HCT116 (cell line): ENCODE data around the gene CRY2. TPM values are rescaled to one million over a fixed set of nuclear protein-coding genes. Genes with fewer than 3 reads are reported as not detected.

Experiments used
- ATAC-seq: fragments of 200-7000 bp; cut with Tn5 transposase; 2 replicates; pipeline ENCODE4 v1.9.1; 2020; ENCODE audit warnings: mild to moderate bottlenecking, moderate library complexity
- BruUV-seq: library from RNA; stranded (reverse); fragments of 400-500 nt; replicated peaks from 2 replicates; lab custom pipeline; 2021; lab: Mats Ljungman, UMichigan
- CTCF ChIA-PET: fragments of 300-600 bp; sonication (Branson Sonifier 250); formaldehyde crosslinking; loops from one replicate; lab custom pipeline; 2021; ENCODE audit warnings: antibody characterized with exemption; lab: Charles Lee
- POLR2A ChIA-PET: fragments of 300-600, 350-600 bp; sonication (Branson Sonifier 250); formaldehyde crosslinking; loops from one replicate; lab custom pipeline; 2021; ENCODE audit warnings: antibody characterized with exemption; lab: Charles Lee
- RAD21 ChIA-PET, 2 experiments: fragments of 300-600 bp; sonication (Branson Sonifier 250); formaldehyde crosslinking; loops; one replicate each; lab custom pipeline; 2023; ENCODE audit warnings: low total read pairs in 2 of 2; ENCODE audit not compliant: uncharacterized antibody in 2 of 2, unreplicated experiment in 2 of 2, low non-redundant PET in 1 of 2; lab: Charles Lee
- DNase-seq: peaks from one replicate; pipeline ENCODE4 v3.0.0-alpha.2; 2010; ENCODE audit warnings: low read depth, low spot score
- H2AFZ ChIP-seq: fragments of 200-600 bp; shearing (Covaris generic), sonication (generic); 2 replicates; pipeline ENCODE4 v1.6.1; 2017; ENCODE audit warnings: low read depth, mixed run types, mixed read lengths, antibody characterized with exemption, low read length; ENCODE audit not compliant: poor library complexity, severe bottlenecking
- H3K27ac ChIP-seq: 2 replicates; pipeline ENCODE4 v1.5.1; 2012; ENCODE audit warnings: low read depth, low read length
- H3K27me3 ChIP-seq: fragments of 200-600 bp; sonication (generic); 2 replicates; pipeline ENCODE4 v1.6.1; 2016; ENCODE audit warnings: mixed run types, low read length, mixed read lengths; ENCODE audit not compliant: insufficient read depth
- H3K36me3 ChIP-seq, 2 experiments: fragments of 200-500 bp in 1 of 2; fragments of 200-600 bp in 1 of 2; sonication (Bioruptor generic) in 1 of 2; sonication (generic) in 1 of 2; 2 replicates each; pipeline versions ENCODE4 v1.5.1 to v1.6.1; 2014 to 2016; ENCODE audit warnings: low read length in 2 of 2, inconsistent platforms in 1 of 2, mixed read lengths in 1 of 2, mixed run types in 1 of 2; ENCODE audit not compliant: insufficient read depth in 2 of 2, control insufficient read depth in 1 of 2
- H3K4me1 ChIP-seq, 2 experiments: fragments of 200-600 bp in 1 of 2; sonication (generic) in 1 of 2; 2 replicates each; pipeline versions ENCODE4 v1.5.1 to v1.6.1; 2012 to 2017; ENCODE audit warnings: low read length in 2 of 2, inconsistent platforms in 1 of 2, mild to moderate bottlenecking in 1 of 2, mixed read lengths in 1 of 2, mixed run types in 1 of 2, moderate library complexity in 1 of 2; ENCODE audit not compliant: insufficient read depth in 2 of 2, control insufficient read depth in 1 of 2
- H3K4me2 ChIP-seq: fragments of 200-600 bp; sonication (generic); 2 replicates; pipeline ENCODE4 v1.6.1; 2017; ENCODE audit warnings: mixed run types, low read length, mixed read lengths
- H3K4me3 ChIP-seq, 2 experiments: fragments of 200-600 bp in 1 of 2; sonication (generic) in 1 of 2; replicated peaks in 1 of 2; 2 replicates each; pipeline ENCODE4 v1.5.1; 2011 to 2016; ENCODE audit warnings: low read length in 2 of 2, control low read depth in 1 of 2, low read depth in 1 of 2, mild to moderate bottlenecking in 1 of 2, mixed read lengths in 1 of 2, mixed run types in 1 of 2
- H3K79me2 ChIP-seq: fragments of 200-600 bp; sonication (generic); 2 replicates; pipeline ENCODE4 v1.6.1; 2017; ENCODE audit warnings: mild to moderate bottlenecking, mixed run types, low read length, moderate library complexity, mixed read lengths; ENCODE audit not compliant: insufficient read depth
- H3K9ac ChIP-seq: fragments of 200-600 bp; sonication (generic); 2 replicates; pipeline ENCODE4 v1.6.1; 2016; ENCODE audit warnings: low read length, mixed read lengths
- H3K9me2 ChIP-seq: fragments of 200-600 bp; sonication (generic), shearing (Covaris generic); 2 replicates; pipeline ENCODE4 v1.6.1; 2017; ENCODE audit warnings: mixed run types, mild to moderate bottlenecking, moderate library complexity; ENCODE audit not compliant: insufficient read depth
- H3K9me3 ChIP-seq, 2 experiments: fragments of 200-500 bp in 1 of 2; fragments of 200-600 bp in 1 of 2; sonication (Bioruptor generic) in 1 of 2; sonication (generic) in 1 of 2; 2 replicates each; pipeline ENCODE4 v1.6.1; 2014 to 2017; ENCODE audit warnings: low read length in 2 of 2, mixed read lengths in 2 of 2, inconsistent platforms in 1 of 2, low read depth in 1 of 2, mild to moderate bottlenecking in 1 of 2, mixed run types in 1 of 2, moderate library complexity in 1 of 2; ENCODE audit not compliant: control insufficient read depth in 1 of 2, insufficient read depth in 1 of 2
- H4K20me1 ChIP-seq: fragments of 200-600 bp; sonication (generic), shearing (Covaris generic); 2 replicates; pipeline ENCODE4 v1.6.1; 2017; ENCODE audit warnings: mixed run types, mild to moderate bottlenecking, moderate library complexity; ENCODE audit not compliant: insufficient read depth
- CEBPB ChIP-seq: IDR thresholded peaks from 2 replicates; pipeline ENCODE4 v1.6.1; 2012; ENCODE audit warnings: low read depth
- EZH2phosphoT487 ChIP-seq: fragments of 200-600 bp; IDR thresholded peaks from 2 replicates; pipeline ENCODE4 v1.6.1; 2018; ENCODE audit warnings: antibody characterized with exemption, borderline replicate concordance
- FOSL1 ChIP-seq: IDR thresholded peaks from 2 replicates; pipeline ENCODE4 v1.6.1; 2012; ENCODE audit warnings: low read depth
- POLR2A ChIP-seq: IDR thresholded peaks from 2 replicates; pipeline ENCODE4 v1.7.0; 2011; ENCODE audit warnings: borderline replicate concordance; ENCODE audit not compliant: insufficient read depth, insufficient read length; ENCODE audit errors: extremely low read depth
- POLR2AphosphoS5 ChIP-seq: IDR thresholded peaks from 2 replicates; pipeline ENCODE4 v1.6.1; 2011; ENCODE audit warnings: mild to moderate bottlenecking, low read depth, low read length, moderate library complexity
- RAD21 ChIP-seq: IDR thresholded peaks from 2 replicates; pipeline ENCODE4 v1.6.1; 2012; ENCODE audit warnings: low read depth, mild to moderate bottlenecking
- SIN3A ChIP-seq: IDR thresholded peaks from 2 replicates; pipeline ENCODE4 v1.6.1; 2012; ENCODE audit warnings: low read depth
- SRF ChIP-seq: IDR thresholded peaks from 2 replicates; pipeline ENCODE4 v1.6.1; 2012; ENCODE audit warnings: low read depth
- YY1 ChIP-seq: IDR thresholded peaks from 2 replicates; pipeline ENCODE4 v1.6.1; 2011; ENCODE audit warnings: low read length, low read depth, moderate library complexity, mild to moderate bottlenecking; ENCODE audit not compliant: insufficient replicate concordance; ENCODE audit errors: extremely low read depth
- ZFX ChIP-seq: fragments of 450-650 bp; IDR thresholded peaks from 2 replicates; pipeline ENCODE4 v1.6.1; 2017
- ZNF274 ChIP-seq: fragments of 200-500 bp; sonication (Bioruptor generic); IDR thresholded peaks from 2 replicates; pipeline ENCODE4 v1.6.1; 2014; ENCODE audit warnings: mild to moderate bottlenecking, low read depth, low read length, inconsistent platforms
- intact Hi-C: fragments of 100-400 bp; cut with micrococcal nuclease; formaldehyde crosslinking; loops from 2 replicates; pipeline ENCODE4 v1.10.0; 2022
- total RNA-seq: library from RNA; stranded (reverse); gene quantifications from one replicate; pipeline ENCODE4 v1.2.1, GENCODE V29; 2021; ENCODE audit not compliant: unreplicated experiment
- TF ChIP-seq, protein P1 (sequence below): IDR thresholded peaks from 2 replicates; pipeline ENCODE4 v1.6.1; 2011; ENCODE audit warnings: mild to moderate bottlenecking, low read length, moderate library complexity; ENCODE audit not compliant: insufficient replicate concordance; ENCODE audit errors: extremely low read depth
- TF ChIP-seq, protein P2 (sequence below): IDR thresholded peaks from 2 replicates; pipeline ENCODE4 v1.6.1; 2012

The CRY2 gene
- total RNA-seq, 1 experiment from 2014 or later: 18.0 TPM

DNA sequence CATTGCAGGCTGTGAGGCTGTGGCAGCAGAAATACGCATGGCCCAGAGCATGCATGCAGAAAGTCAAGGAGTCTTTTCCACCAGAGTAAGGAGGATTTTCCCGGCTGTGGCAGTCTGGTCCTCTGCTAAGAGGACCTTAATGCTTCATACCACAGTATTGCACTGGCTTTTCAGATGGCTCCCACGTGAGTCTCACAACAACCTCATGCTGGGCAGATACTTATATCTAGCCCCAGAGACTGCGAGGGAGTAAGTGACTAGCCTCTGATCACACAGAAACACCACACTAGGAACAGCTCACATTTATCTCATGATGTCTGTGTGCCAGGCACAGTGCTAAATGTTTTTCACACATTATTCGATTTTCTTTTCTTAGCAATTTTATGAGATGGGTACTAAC, 8.0 kb downstream of the CRY2 start (continued):
- TF ChIP-seq, protein P1, sequence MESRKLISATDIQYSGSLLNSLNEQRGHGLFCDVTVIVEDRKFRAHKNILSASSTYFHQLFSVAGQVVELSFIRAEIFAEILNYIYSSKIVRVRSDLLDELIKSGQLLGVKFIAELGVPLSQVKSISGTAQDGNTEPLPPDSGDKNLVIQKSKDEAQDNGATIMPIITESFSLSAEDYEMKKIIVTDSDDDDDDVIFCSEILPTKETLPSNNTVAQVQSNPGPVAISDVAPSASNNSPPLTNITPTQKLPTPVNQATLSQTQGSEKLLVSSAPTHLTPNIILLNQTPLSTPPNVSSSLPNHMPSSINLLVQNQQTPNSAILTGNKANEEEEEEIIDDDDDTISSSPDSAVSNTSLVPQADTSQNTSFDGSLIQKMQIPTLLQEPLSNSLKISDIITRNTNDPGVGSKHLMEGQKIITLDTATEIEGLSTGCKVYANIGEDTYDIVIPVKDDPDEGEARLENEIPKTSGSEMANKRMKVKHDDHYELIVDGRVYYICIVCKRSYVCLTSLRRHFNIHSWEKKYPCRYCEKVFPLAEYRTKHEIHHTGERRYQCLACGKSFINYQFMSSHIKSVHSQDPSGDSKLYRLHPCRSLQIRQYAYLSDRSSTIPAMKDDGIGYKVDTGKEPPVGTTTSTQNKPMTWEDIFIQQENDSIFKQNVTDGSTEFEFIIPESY: no peak
- TF ChIP-seq RAD21: no peak
- TF ChIP-seq, all 23 proteins: peak for 0

DNA sequence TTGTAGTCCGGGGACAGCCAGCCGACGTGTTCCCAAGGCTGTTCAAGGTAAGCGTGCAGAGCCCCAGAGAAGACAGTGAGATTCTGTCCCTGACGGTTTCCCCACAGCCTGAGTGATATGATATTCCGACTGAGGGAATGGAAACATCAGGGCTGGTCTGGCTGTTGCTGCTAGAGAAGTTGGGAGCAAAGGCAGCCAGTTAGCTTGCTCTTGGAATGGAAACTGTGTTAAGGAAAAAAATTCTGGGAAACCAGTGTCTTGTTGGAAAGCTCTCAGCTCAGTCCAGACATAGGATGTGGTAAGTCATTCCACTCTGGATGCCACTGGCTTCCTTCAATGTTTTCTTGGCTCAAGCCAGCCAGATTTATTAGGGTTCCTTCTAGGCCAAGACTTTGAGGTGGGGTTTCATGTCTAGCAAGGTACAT, 8.8 kb downstream of the CRY2 start:
- no peaks in the 10 kb centered on the region for H3K27me3 ChIP-seq
- no peak overlapping the region for H3K4me3 ChIP-seq
- H3K4me2 ChIP-seq: no peak overlapping the region
- H3K79me2 ChIP-seq: peaks cover 19% of the 10 kb centered on the region
- H3K27ac ChIP-seq: no peak overlapping the region
- H3K36me3 ChIP-seq: peaks cover 3 to 8% of the 10 kb centered on the region in 2 experiments; a peak in 3 of 4 replicates
- peaks cover 0 to 5% of the 10 kb centered on the region in 2 experiments; a peak in 1 of 4 replicates for H3K4me1 ChIP-seq
- CTCF ChIA-PET: no interaction called here
- DNase-seq: no peak
- H3K9ac ChIP-seq: no peak overlapping the region
- POLR2A ChIA-PET: no interaction called here
- H4K20me1 ChIP-seq: no peaks in the 10 kb centered on the region
- RAD21 ChIA-PET: no interaction called here
- intact Hi-C loops: no loop called here
- no peaks in the 10 kb centered on the region for H3K9me2 ChIP-seq
- BruUV-seq: no TSS peak
- no peak for TF ChIP-seq ZNF274
- TF ChIP-seq, all 23 proteins: peak for 0
- H3K9me3 ChIP-seq: no peaks in the 10 kb centered on the region
- ATAC-seq: no peak
- H2AFZ ChIP-seq: no peak overlapping the region

DNA sequence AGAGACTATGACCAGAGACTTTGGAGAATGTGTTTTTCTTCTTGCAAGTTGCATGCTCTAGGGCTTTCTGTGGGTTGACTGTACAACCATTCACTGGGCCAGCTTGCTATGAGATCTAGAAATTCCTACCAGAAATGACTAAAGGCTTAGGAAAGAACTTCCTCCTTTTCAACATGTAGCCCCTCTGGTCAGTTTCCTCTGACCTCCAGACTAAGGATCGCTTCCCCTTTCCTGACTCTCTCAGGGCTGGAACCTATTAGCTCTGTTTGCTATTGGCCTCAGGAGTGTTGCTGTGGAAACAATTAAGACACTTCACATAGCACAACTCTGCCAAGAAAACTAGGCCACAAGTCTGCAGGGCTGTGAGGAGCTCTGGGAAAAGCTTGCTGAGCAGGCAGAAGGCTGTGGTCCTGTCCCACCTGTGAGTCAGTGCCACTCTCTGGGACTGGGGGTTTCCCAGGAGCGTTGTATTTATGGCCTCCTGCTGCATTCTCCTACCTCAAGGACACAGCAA, 10.7 kb downstream of the CRY2 start:
- POLR2A ChIA-PET: interaction anchor here (0.8 kb wide), 1 partner anchor 15 kb away, joined by 3 read pairs; no protein-coding TSS in a partner anchor
- CTCF ChIA-PET: interaction anchor here (1.4 kb wide), 1 partner anchor 15 kb away, joined by 3 read pairs; no protein-coding TSS in a partner anchor
- ATAC-seq: no peak
- TF ChIP-seq SIN3A (no peak), CEBPB (no peak), EZH2phosphoT487 (no peak), ZFX (no peak), RAD21 (no peak), POLR2AphosphoS5 (no peak), ZNF274 (no peak), SRF (no peak), YY1 (no peak), POLR2A (no peak), FOSL1 (no peak)
- TF ChIP-seq, protein P2, sequence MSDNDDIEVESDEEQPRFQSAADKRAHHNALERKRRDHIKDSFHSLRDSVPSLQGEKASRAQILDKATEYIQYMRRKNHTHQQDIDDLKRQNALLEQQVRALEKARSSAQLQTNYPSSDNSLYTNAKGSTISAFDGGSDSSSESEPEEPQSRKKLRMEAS: no peak

More for the DNA sequence above, 10.7 kb downstream of the CRY2 start:
- BruUV-seq: no TSS peak
- intact Hi-C loops: no loop called here
- DNase-seq: no peak
- Histone ChIP-seq H3K4me3 (no peak overlapping the region), H3K9me2 (no peaks in the 10 kb centered on the region), H3K4me1 (peaks cover 0 to 5% of the 10 kb centered on the region in 2 experiments; a peak in 1 of 4 replicates), H4K20me1 (no peaks in the 10 kb centered on the region), H3K36me3 (peaks cover 19% of the 10 kb centered on the region in 2 experiments), H3K27ac (no peak overlapping the region), H3K27me3 (no peaks in the 10 kb centered on the region), H3K9me3 (no peaks in the 10 kb centered on the region), H3K9ac (no peak overlapping the region), H3K4me2 (no peak overlapping the region), H3K79me2 (peaks cover 10% of the 10 kb centered on the region), H2AFZ (no peak overlapping the region)
- RAD21 ChIA-PET: no interaction called here
